ENCODE results near the gene LARP4B.

Gene LARP4B

GRCh38 chr10:931326-932318 lies at the start of gene LARP4B:
TSS of gene LARP4B (minus strand) at chr10:931705. CDS start at chr10:885721, 45,984 bp downstream.
- Histone ChIP-seq H3K36me3 (ENCODE audit: control insufficient read depth in 2 of 2, insufficient read depth in 1 of 2, low read length in 2 of 2) (peaks cover 0 to 11% of the 10 kb centered on the region in 2 experiments; a peak in 2 of 3 replicates), H3K9me3 (ENCODE audit: control insufficient read depth, insufficient read depth, low read depth, low read length) (no peaks in the 10 kb centered on the region), H3K4me3 (ENCODE audit: low read depth, low read length) (peak within 1 kb of the TSS; percentile 78), H3K27ac (ENCODE audit: extremely low read depth, low read depth, low read length) (peak within 1 kb of the TSS; percentile 97), H3K4me1 (ENCODE audit: control insufficient read depth, insufficient read depth, low read length) (peaks cover 25% of the 10 kb centered on the region)
- ChIA-PET POLR2A (interaction anchor here (0.6 to 1.5 kb wide), 5 partner anchors 9 to 124 kb away, joined by 3 to 6 read pairs (median 3); partner anchors contain the start of genes IDI1 and WDR37), CTCF (interaction anchor here (0.8 to 1.0 kb wide), 2 partner anchors 16 to 129 kb away, joined by 3 read pairs; no protein-coding TSS in a partner anchor)
- no peak; the same call in 1 of the 2 replicates for TF ChIP-seq ZFHX2 (tag by site-specific recombination; conservative IDR thresholded peaks at IDR 0.05)
- TF ChIP-seq ZNF629 (tag by site-specific recombination; IDR thresholded peaks at IDR 0.05), result peak; percentile 64
- TF ChIP-seq KLF8 (tag by site-specific recombination; IDR thresholded peaks at IDR 0.05), result peak; percentile 36; the same call in 1 of the 2 replicates
- no peak for TF ChIP-seq ZNF433 (tag by site-specific recombination; IDR thresholded peaks at IDR 0.05; ENCODE audit: low read depth)
- TF ChIP-seq ZFP69B (tag by site-specific recombination; IDR thresholded peaks at IDR 0.05), result 0 out of 2 replicates have a peak, but pooled peaks have one; percentile 53
- TF ChIP-seq ATF2 (tag by site-specific recombination; IDR thresholded peaks at IDR 0.05; ENCODE audit: low read depth), result 0 out of 2 replicates have a peak, but pooled peaks have one; percentile 27
- peak; percentile 71 for TF ChIP-seq ZBTB11 (tag by site-specific recombination; conservative IDR thresholded peaks at IDR 0.05; ENCODE audit: low read depth)
- no peak for TF ChIP-seq ZNF248 (tag by site-specific recombination; IDR thresholded peaks at IDR 0.05)
- TF ChIP-seq SP2 (tag by site-specific recombination; IDR thresholded peaks at IDR 0.05), result peak; percentile 83
- no peak for TF ChIP-seq ZNF426 (tag by site-specific recombination; IDR thresholded peaks at IDR 0.05)
- 0 out of 2 replicates have a peak, but pooled peaks have one; percentile 42 for TF ChIP-seq KLF16 (tag by site-specific recombination; IDR thresholded peaks at IDR 0.05)
- TF ChIP-seq ZXDB (tag by site-specific recombination; IDR thresholded peaks at IDR 0.05), result 0 out of 2 replicates have a peak, but pooled peaks have one; percentile 34
- TF ChIP-seq ZBTB10 (tag by site-specific recombination; IDR thresholded peaks at IDR 0.05), result peak; percentile 51; the same call in 1 of the 2 replicates
- peak; percentile 59; the same call in 1 of the 2 replicates for TF ChIP-seq ZNF692 (tag by site-specific recombination; IDR thresholded peaks at IDR 0.05)
- TF ChIP-seq ZNF16 (tag by site-specific recombination; IDR thresholded peaks at IDR 0.05; ENCODE audit: low read depth), result no peak
- TF ChIP-seq ZNF335 (tag by site-specific recombination; conservative IDR thresholded peaks at IDR 0.05), result peak; percentile 93
- TF ChIP-seq ZBTB7A (tag by site-specific recombination; IDR thresholded peaks at IDR 0.05; ENCODE audit: low read depth), result 0 out of 2 replicates have a peak, but pooled peaks have one; percentile 47
- TF ChIP-seq ZNF530 (tag by site-specific recombination; IDR thresholded peaks at IDR 0.05; ENCODE audit: low read depth), result no peak
- TF ChIP-seq KLF1 (tag by site-specific recombination; IDR thresholded peaks at IDR 0.05), result peak; percentile 24; the same call in 1 of the 2 replicates
- 0 out of 2 replicates have a peak, but pooled peaks have one; percentile 38 for TF ChIP-seq ZEB2 (tag by site-specific recombination; IDR thresholded peaks at IDR 0.05)
- TF ChIP-seq GLIS2 (tag by site-specific recombination; IDR thresholded peaks at IDR 0.05), result peak; percentile 58; the same call in 1 of the 2 replicates
- TF ChIP-seq SP3 (tag by site-specific recombination; IDR thresholded peaks at IDR 0.05), result peak; percentile 64
- TF ChIP-seq ZBTB20 (tag by site-specific recombination; IDR thresholded peaks at IDR 0.05), result peak; percentile 59; the same call in 1 of the 2 replicates
- peak; percentile 81; the same call in 1 of the 2 replicates for TF ChIP-seq ZBTB8A (tag by site-specific recombination; IDR thresholded peaks at IDR 0.05)
- peak; percentile 48; the same call in 1 of the 2 replicates for TF ChIP-seq GLIS1 (tag by site-specific recombination; IDR thresholded peaks at IDR 0.05)
- TF ChIP-seq ZBTB26 (tag by site-specific recombination; optimal IDR thresholded peaks at IDR 0.05), result peak; percentile 98
